Neutrophil (primary cell): ENCODE data around the gene GLIS1.

Source experiments
- H3K27ac ChIP-seq: fragments of 200-600 bp; sonication (generic); 2 replicates; pipeline ENCODE4 v1.5.1; 2016; ENCODE audit warnings: mild to moderate bottlenecking, moderate library complexity
- H3K27me3 ChIP-seq: fragments of 200-600 bp; sonication (generic); 2 replicates; pipeline ENCODE4 v1.6.0; 2016; ENCODE audit warnings: mild to moderate bottlenecking
- H3K36me3 ChIP-seq: fragments of 200-600 bp; sonication (generic); 2 replicates; pipeline ENCODE4 v1.5.1; 2017
- H3K4me1 ChIP-seq, 2 experiments: fragments of 200-600 bp in 1 of 2; sonication (generic) in 1 of 2; 1 replicate in 1 of 2; 2 replicates in 1 of 2; pipeline versions ENCODE4 v1.5.1 to v1.6.1; 2013 to 2016; ENCODE audit warnings: low read depth in 1 of 2, low read length in 1 of 2, mild to moderate bottlenecking in 1 of 2, moderate library complexity in 1 of 2; ENCODE audit not compliant: control insufficient read depth in 1 of 2, insufficient read depth in 1 of 2
- H3K4me3 ChIP-seq, 2 experiments: fragments of 200-600 bp in 1 of 2; sonication (generic) in 1 of 2; 1 replicate in 1 of 2; 2 replicates in 1 of 2; pipeline ENCODE4 v1.5.1; 2013 to 2016; ENCODE audit warnings: low read depth in 1 of 2, low read length in 1 of 2, mild to moderate bottlenecking in 1 of 2, moderate library complexity in 1 of 2
- H3K9me3 ChIP-seq: fragments of 200-600 bp; sonication (generic); 2 replicates; pipeline ENCODE4 v1.5.1; 2016
- CTCF ChIP-seq: fragments of 200-600 bp; sonication (generic); IDR thresholded peaks from 2 replicates; pipeline ENCODE4 v1.5.1; 2016; ENCODE audit warnings: antibody characterized with exemption

The GLIS1 gene

GRCh38 chr1:53535226-53535625 lies 203.7 kb downstream of the GLIS1 start:
- Histone ChIP-seq H3K9me3 (no peaks in the 10 kb centered on the region), H3K4me3 (no peak overlapping the region), H3K27me3 (peaks cover 4% of the 10 kb centered on the region), H3K36me3 (no peaks in the 10 kb centered on the region), H3K27ac (no peak overlapping the region), H3K4me1 (no peaks in the 10 kb centered on the region)
- no peak for TF ChIP-seq CTCF

- no peak overlapping the region for H3K4me3 ChIP-seq
Measured at GRCh38 chr1:53532912-53533311, 206.1 kb downstream of the GLIS1 start.

GRCh38 chr1:53532377-53532776 lies 206.6 kb downstream of the GLIS1 start:
- Histone ChIP-seq H3K4me3 (no peak overlapping the region), H3K27ac (no peak overlapping the region)

More at GRCh38 chr1:53532912-53533311, 206.1 kb downstream of the GLIS1 start:
- Histone ChIP-seq H3K4me1 (no peaks in the 10 kb centered on the region), H3K9me3 (no peaks in the 10 kb centered on the region), H3K36me3 (no peaks in the 10 kb centered on the region), H3K27me3 (peaks cover 4% of the 10 kb centered on the region), H3K27ac (no peak overlapping the region)
- no peak for TF ChIP-seq CTCF

GRCh38 chr1:53530550-53530949 lies 208.4 kb downstream of the GLIS1 start:
- Histone ChIP-seq H3K4me3 (no peak overlapping the region), H3K36me3 (no peaks in the 10 kb centered on the region), H3K4me1 (no peaks in the 10 kb centered on the region), H3K27me3 (peaks cover 4% of the 10 kb centered on the region), H3K9me3 (no peaks in the 10 kb centered on the region), H3K27ac (no peak overlapping the region)
- no peak for TF ChIP-seq CTCF

More at GRCh38 chr1:53532377-53532776, 206.6 kb downstream of the GLIS1 start:
- Histone ChIP-seq H3K9me3 (no peaks in the 10 kb centered on the region), H3K4me1 (no peaks in the 10 kb centered on the region), H3K27me3 (peaks cover 4% of the 10 kb centered on the region), H3K36me3 (no peaks in the 10 kb centered on the region)
- TF ChIP-seq CTCF: no peak

- Histone ChIP-seq H3K36me3 (no peaks in the 10 kb centered on the region), H3K27me3 (peaks cover 4% of the 10 kb centered on the region)
- no peak for TF ChIP-seq CTCF
Measured at GRCh38 chr1:53529555-53529954, 209.4 kb downstream of the GLIS1 start.

GRCh38 chr1:53527368-53527767 lies 211.6 kb downstream of the GLIS1 start:
- Histone ChIP-seq H3K4me3 (no peak overlapping the region), H3K4me1 (no peaks in the 10 kb centered on the region)
- TF ChIP-seq CTCF: no peak

More at GRCh38 chr1:53529555-53529954, 209.4 kb downstream of the GLIS1 start:
- Histone ChIP-seq H3K4me1 (no peaks in the 10 kb centered on the region), H3K9me3 (no peaks in the 10 kb centered on the region), H3K4me3 (no peak overlapping the region), H3K27ac (no peak overlapping the region)

More at GRCh38 chr1:53527368-53527767, 211.6 kb downstream of the GLIS1 start:
- Histone ChIP-seq H3K36me3 (no peaks in the 10 kb centered on the region), H3K27me3 (peaks cover 2% of the 10 kb centered on the region), H3K27ac (no peak overlapping the region), H3K9me3 (no peaks in the 10 kb centered on the region)
